Kasumi-1 (cell line): ENCODE data around the gene ERC1.
"Not testable (repeated sequence)": the region's sequence is repeated elsewhere in the genome, so short reads cannot be mapped to it uniquely, and the experiment has no call there.

Source experiments
- DNase-seq, 2 experiments: peaks; one replicate each; lab custom pipeline; 2025; lab: John Stamatoyannopoulos, UW

Gene ERC1

DNA sequence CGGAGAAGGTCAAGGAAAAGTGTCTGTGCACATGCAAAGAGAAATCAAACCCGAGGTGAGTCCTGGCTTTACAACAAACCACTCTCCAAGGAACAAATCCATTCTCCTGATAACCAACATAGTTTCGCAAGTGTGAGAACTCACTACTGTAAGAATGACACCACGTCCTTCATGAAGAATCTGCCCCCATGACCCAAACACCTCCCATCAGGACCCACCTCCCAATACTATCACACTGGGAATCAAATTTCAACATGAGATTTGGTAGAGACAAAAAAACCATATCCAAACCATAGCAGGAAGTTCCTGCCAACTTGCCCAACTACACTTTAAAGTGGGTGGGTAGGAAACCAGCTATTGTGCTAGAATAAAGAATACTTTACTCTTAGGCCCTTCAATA lies 2.4 kb upstream of the ERC1 start:
- peak in 1 of 2 experiments; percentile 3 for DNase-seq

DNA sequence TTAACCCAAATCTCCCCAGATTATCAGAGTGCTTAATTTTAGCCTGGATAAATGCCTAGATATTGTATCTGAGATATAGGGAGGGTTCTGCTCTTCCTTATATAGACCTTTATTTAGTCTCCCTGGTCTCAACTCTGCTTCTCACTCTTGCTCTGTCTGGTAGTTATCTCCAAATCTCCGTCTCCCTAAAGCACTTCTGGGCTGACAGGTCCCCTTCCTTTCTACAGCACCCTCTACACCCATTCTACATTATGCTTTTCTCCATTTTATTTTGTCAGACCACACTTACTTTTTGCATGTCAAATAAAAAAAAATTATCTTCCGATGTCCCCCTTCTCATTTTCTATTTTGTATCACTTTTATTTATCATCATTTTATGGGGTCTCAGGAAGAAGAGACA lies 2.0 kb upstream of the ERC1 start:
- DNase-seq: peak in 1 of 2 experiments; percentile 1

DNA sequence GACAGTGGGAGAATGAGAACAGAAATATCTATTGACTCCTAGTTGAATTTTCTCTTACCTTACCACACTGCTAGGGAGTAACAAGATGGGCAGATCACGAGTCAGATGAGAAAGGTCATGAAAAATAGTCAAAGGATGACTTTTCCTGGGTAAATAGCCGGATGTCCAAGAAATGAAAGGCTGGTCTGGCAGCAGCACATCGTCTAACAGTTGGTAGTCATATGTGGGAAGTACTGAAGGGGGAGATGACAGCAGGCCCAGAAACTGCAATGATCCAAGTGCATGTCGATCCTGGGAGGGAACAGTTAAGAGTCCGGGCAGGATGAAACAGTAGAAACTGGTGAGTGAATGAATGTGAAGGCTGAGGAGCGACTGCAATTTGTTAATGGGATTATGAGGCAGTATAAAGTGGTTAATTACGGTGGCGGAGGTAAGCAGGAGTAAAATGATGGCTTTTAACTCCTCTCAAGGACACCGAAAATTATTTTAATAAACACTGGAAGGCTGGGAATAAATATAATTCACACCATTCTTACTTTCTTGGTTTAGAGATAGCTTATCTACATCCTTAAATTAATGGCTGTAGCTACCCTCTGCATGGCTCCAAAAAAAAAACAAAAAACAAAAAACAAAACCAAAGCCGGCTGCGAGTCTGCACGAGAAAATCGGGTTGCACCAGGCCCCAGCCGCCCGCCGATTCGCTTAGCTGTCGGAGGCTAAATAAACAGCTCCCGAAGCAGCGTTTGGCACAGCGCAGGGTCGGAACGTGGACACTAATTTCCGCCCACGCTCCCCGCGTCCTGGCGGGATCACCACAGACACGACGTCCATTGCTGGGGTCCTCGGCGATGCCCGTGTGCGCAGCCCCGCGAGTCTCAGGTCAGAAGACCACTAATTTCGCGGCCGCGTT lies 1.0 kb upstream of the ERC1 start:
- DNase-seq: peak; percentile 32 to 33

DNA sequence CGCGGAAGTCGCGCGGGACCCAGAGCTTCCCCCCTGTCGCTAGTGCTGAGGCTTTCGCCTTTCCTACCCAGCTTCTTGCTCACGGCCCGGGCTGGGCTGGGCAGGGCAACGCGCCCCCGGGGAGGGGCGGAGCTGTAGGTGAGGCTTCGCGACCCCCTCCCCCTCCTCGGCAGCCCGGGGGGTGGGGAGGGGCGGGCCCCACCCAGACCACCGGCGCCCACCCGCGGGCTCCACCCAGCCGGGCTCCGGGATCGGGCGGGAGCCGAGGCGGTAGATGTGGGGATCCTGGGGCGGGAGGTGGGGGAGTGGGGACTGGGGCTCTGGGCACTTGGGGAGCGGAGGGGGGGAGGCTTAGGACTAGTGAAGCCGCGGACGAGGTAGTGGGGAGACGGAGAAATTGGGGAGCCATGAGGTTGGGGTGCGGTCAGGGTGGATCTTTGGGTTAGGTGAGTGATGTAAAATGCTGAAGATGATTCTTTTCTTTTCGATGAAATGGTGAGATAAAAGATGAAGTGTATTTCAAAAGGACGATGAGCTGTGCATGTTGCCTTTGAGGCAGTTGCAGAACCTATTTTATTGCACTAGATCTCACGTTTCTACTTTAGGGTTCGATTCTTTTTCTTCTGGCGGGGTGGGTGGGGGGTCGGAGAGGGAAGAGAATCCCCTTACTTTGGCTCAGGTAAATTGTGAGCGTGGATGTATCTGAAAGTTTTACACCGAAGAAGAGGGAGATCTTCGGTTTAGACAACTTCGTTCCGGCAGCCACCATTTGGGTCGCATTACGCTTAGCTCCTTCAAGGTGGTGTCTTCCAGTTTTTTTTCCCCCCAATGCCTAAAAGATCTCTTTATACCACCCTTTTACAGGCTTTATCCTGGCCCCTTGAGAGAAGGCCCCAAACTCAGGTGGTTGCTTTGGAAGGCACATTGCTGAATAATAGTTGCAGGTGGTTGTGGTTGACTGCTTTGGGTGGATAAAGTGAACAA lies 619 bp downstream of the ERC1 start:
- DNase-seq: peak in 1 of 2 experiments; percentile 25

- DNase-seq: no peak
These were observed 1.6 kb downstream of the ERC1 start for GRCh38 chr12:992647-993046.

DNA sequence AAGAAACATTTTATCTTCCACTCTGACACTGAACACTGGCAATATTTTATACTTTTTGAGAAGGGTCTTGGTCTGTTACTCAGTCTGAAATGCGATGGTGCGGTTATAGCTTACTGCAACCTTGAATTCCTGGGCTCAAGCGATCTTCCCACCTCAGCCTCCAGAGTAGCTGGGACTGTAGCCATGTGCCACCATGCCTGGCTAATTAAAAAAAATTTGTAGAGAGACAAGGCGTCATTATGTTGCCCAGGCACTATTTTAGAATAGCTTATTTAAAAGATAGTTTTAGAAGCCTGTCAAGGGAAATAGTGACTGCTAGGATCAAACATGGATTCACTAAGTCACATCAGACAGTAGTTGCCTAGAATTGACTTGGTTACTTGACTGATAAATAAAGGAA lies 5.9 kb downstream of the ERC1 start:
- DNase-seq: no peak

- no peak for DNase-seq
These were observed 6.5 kb downstream of the ERC1 start for GRCh38 chr12:997505-997904.

GRCh38 chr12:998020-998874 lies 7.2 kb downstream of the ERC1 start:
- no peak for DNase-seq

DNA sequence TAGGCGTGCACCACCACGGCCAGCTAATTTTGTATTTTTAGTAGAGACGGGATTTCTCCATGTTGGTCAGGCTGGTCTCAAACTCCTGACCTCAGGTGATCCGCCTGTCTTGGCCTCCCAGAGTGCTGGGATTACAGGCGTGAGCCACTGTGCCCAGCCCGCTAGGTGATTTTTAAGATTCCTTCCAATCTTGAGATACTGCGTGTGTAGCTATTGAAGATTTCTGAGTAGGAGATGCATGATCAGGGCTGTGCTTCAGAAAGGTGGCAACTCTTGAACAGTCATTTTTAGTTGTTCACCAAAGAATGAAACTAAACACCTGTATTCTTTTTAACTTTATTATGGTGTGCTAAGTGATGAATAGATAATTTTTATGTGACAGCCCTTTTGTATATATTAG lies 8.7 kb downstream of the ERC1 start:
- not testable (repeated sequence) for DNase-seq

GRCh38 chr12:1001507-1001906 lies 10.5 kb downstream of the ERC1 start:
- no peak for DNase-seq

DNA sequence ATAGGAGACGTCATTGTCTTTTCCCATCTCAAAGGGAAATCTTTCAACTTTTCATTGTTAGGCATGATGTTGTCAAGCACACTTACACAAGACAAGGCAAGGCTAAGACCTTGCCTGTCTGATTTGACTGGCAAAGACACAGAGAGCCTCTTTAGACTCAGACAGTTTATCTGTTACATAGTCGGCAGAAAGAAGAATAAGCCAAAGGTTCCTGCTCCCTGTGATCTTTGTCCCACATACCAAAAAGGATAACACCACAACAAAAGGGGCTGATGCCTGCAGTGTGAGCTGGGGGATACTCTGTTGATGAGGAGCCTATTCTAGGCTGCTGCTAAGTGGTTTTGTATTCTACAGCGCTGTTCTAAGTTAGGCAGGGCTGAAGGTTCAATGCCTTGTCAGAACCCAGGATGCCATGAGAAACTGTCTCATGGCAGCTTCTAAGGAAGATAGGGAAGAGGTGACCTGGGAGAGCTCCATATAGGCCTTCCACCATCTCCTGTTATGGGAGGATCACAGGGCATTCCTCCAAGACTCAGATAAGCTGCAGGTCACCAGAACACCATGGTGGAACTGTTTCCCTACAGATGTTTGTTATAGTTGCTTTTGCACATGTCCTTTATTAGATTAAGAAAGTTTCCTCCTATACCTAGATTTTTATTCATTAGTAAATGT lies 12.7 kb downstream of the ERC1 start:
- DNase-seq: no peak

- no peak for DNase-seq
These were observed 15.2 kb downstream of the ERC1 start for GRCh38 chr12:1006255-1006654.

DNA sequence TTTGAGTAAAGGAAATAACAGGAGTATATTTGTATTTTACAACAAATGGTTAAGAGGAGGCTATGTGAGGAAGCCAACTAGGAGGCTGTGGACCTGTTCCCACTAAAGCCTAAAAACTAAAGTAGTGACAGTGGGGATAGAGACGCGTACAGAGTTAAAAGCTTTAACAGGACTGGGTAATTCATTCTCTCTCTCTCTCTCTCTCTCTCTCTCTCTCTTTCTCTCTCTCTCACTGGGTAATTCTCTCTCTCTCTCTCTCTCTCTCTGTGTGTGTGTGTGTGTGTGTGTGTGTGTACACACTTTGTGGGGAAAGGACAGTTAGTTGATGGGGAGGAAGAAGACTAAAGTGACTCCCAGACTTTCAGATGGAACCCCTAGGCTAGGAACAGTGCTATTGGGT lies 16.3 kb downstream of the ERC1 start:
- DNase-seq: no peak

- DNase-seq: no peak
These were observed 17.0 kb downstream of the ERC1 start for GRCh38 chr12:1007994-1008393.

DNA sequence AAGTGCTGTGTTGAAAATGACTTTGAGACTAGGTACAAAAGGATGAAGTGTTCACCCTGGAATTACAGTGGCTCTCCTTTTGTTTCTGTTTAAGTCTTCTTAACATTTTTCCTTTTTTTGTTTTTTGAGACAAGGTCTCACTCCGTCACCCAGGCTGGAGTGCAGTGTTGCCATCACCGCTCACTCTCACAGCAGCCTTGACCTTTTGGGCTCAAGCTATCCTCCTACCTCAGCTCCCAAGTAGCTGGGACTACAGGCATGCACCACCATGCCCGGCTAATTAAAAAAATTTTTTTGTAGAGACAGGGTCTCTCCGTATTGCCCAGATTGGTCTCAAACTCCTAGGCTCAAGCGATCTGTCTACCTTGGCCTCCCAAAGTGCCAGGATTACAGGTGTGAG lies 20.1 kb downstream of the ERC1 start:
- DNase-seq: no peak

- no peak for DNase-seq
These were observed 22.8 kb downstream of the ERC1 start for GRCh38 chr12:1013618-1014489.

DNA sequence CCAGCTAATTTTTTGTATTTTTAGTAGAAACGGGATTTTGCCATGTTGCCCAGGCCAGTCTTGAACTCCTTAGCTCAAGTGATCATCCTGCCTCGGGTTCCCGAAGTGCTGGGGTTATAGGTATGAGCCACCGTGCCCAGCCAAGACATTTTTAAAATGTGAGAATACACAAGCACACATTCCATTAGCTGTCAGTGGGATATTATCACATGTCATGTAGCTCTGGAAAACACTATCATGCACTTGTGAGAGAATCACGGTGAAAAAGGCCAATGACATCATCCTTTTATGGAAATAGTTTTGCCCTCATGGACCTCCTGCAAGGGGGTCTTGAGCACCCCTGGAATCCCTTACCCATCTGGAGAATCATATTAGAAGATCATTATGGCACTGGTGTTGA lies 28.3 kb downstream of the ERC1 start:
- DNase-seq: no peak

DNA sequence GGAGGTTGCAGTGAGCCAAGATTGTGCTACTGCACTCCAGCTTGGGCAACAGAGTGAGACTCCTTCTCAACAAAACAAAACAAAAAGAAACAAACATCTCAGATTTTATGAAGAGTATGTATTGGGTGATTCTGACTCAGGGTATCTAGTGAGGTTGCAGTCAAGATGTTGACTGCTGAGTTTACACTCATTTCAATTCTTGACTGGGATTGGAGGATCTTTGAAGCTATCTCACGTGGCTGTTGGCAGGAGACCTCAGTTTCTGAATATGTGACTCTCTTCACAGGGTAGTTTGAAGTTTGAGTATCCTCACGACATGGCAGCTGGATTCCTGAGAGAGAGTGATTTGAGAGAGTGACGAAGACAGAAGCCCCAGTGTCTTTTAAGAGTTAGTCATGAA lies 29.4 kb downstream of the ERC1 start:
- no peak for DNase-seq

DNA sequence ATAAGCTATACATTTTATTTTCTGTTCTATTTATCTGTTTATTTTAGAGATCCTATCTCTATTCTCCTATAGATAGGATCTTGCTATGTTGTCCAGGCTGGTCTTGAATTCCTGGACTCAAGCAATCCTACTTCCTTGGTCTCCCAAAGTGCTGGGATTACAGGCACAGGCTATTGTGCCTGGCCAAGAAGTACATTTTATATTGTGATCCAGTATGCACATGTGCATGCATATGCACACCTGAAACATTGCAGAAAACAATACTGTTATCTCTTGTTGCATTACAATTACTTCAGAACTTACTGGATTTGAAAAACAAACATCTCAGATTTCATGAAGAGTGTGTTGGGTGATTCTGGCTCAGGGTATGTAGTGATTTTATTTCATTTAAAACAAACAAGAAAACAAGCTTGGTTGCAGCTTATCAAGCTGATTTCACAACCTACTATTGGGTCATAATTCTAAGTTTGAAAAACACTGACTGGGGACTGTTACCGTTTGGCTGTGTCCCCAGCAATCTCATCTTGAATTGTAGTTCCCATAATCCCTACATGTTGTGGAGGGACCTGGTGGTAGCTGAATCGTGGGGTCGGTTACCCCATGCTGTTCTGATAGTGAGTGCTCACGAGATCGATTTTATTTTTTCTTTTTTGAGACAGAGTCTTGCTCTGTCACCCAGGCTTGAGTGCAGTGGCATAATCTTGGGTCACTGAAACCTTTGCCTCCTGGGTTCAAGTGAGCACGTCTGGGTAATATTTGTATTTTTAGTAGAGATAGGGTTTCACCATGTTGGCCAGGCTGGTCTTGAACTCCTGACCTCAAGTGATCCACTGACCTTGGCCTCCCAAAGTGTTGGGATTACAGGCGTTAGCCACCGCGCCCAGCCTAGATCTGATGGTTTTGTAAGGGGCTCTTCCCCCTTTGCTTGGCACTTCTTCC lies 31.3 kb downstream of the ERC1 start:
- no peak for DNase-seq
